GM23248 (cell line): ENCODE data around the gene TEX51.

ENCODE experiments used
- EZH2 ChIP-seq: fragments of 200-600 bp; sonication (generic); IDR thresholded peaks from 2 replicates; pipeline ENCODE4 v1.6.1; 2018; ENCODE audit warnings: antibody characterized with exemption, mild to moderate bottlenecking; ENCODE audit not compliant: insufficient read depth, poor library complexity, severe bottlenecking
- EZH2phosphoT487 ChIP-seq: fragments of 200-600 bp; sonication (generic); IDR thresholded peaks from 2 replicates; pipeline ENCODE4 v1.6.1; 2018; ENCODE audit warnings: antibody characterized with exemption, moderate library complexity, mild to moderate bottlenecking, low read depth; ENCODE audit not compliant: insufficient read depth

DNA sequence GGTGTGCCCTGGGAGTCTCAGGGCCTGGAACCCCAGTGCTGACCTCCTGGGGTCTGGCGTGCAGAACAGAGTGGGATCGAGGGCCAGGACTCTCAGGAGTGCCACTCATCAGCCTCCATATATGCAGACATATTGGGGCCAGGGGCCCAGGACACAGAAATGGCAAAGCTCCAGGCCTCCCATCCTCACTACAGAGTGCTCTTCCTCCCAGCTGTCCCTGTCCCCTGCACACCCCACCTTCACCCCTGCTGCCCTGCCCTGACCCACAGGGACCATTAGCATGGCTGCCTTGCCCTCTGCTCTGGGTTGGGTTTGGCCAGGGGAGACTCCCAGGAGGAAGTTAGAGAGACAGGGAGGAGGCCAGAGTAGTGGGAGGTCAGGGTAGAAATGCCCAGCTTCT is 2.8 kb downstream of the TEX51 start:
- TF ChIP-seq EZH2 (no peak), EZH2phosphoT487 (no peak)
